ENCODE measurements around the gene RPS27L.
"Not testable (repeated sequence)": the region's sequence is repeated elsewhere in the genome, so short reads cannot be mapped to it uniquely, and the experiment has no call there.

Gene RPS27L

DNA sequence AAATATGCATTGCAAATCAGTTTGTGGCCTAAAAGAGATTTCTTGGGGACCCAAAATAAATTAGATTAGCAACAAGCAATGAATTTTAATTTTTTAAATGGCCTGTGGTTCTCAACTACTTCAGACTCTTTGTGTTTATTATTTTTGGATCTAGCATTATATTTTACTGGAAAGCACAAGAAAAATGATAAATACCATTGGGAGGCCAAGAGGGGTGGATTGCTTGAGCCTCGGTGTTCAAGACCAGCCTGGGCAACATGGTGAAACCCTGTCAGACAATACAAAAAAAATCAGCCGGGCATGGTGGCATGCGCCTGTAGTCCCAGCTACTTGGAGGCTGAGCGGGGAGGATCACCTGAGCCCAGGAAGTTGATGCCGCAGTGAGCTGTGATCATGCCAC, 22.0 kb downstream of the RPS27L start:
- DNase-seq: no peak

GRCh38 chr15:63134245-63134985, 22.9 kb downstream of the RPS27L start:
- no peak for DNase-seq

GRCh38 chr15:63133786-63134185, 23.5 kb downstream of the RPS27L start:
- no peak for DNase-seq

GRCh38 chr15:63126726-63127125, 30.6 kb downstream of the RPS27L start:
- DNase-seq: no peak

DNA sequence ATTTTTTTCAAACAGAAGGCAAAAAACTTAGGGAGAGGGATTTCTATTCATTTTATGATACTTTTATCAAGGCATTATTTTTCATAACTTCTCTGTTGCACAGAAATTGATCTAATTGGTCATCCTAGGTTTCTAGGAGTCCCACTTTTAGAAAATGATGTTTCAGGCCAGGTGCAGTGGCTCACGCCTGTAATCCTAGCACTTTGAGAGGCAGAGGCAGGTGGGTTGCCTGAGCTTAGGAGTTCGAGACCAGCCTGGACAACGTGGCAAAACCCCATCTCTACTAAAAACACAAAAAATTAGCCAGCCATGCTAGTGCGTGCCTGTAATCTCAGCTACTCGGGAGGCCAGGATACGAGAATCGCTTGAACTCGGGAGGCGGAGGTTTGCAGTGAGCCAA, 32.8 kb downstream of the RPS27L start:
- DNase-seq: no peak

DNA sequence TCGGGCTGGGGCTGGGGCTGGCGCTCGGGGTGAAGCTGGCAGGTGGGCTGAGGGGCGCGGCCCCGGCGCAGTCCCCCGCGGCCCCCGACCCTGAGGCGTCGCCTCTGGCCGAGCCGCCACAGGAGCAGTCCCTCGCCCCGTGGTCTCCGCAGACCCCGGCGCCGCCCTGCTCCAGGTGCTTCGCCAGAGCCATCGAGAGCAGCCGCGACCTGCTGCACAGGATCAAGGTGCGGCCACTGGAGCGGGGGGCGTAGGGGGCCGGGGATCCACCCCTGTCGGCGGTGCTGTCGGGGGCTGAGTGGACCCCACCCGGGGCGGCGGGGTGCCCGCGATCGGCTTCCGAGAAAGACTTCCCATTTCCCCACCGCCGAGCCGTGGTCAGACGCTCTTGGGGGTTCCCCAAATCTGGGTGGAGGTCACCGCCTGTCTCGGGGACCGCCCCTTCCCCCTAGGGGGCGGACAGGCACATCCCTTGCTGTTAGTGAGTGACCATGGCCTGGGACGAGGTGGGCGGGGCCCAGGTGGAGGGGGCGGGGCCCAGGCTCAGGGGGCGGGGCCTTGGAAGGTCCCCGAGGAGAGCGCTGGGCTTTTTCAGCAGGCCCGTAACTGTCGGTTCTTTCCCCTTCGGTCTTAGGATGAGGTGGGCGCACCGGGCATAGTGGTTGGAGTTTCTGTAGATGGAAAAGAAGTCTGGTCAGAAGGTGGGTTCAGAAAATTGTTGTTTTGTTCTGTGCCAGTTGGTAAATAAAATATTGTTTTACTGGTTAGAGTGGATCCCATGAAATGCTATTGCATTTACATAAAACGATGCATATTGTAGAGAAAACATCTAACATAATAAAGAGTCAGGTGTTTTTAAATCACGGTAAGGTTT, 35.0 kb downstream of the RPS27L start:
- peak; percentile 80 for DNase-seq

DNA sequence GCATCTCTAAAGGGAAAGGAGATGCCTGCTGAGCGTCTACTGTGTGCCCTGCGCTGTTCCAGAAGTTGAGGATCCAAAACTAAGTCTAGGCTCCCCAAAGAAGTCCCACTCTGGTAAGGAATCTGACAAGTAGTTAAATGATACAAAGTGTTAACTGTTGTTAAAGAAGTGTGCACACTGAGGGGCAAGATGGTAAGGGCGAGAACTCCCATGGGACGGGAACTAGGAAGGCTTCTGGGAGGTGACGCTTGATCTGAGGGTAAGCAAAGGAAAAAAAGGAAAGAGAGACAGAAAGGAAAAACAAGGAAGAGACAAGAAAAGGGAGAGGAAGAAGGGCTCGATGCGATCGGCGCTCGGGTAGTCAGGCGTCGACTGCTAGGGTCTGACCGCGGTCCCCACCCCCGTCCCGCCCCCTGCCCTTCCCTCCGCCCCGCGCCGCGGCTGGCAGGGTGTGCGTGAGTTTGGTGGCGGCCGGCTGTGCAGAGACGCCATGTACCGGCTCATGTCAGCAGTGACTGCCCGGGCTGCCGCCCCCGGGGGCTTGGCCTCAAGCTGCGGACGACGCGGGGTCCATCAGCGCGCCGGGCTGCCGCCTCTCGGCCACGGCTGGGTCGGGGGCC, 35.8 kb downstream of the RPS27L start, which contains the start of gene LACTB:
LACTB (plus strand) TSS at position 480 of the 620 bp plus-strand sequence; CDS start at position 491, 11 bp downstream.
- DNase-seq: peak; percentile 94

- no peak for DNase-seq
Measured at GRCh38 chr15:63118854-63119253, 38.4 kb downstream of the RPS27L start.

DNA sequence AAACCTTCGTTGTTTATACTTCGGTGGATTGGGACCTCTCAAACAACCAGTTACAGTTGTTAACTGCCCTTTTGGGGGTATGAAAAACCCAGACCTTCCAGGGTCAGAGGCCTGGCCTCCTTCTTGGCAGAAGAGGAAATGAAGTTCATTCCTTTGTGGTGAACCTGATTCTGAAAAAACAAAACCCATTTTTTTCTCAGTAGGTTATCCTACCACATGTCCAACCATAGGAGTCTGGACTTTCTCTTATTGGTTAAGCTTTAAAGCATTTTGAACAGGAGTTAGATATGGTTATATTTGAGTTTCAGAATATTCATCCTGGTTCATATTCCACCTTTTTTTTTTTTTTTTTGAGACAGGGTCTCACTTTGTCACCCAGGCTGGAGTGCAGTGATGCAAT, 42.8 kb downstream of the RPS27L start:
- DNase-seq: no peak

DNA sequence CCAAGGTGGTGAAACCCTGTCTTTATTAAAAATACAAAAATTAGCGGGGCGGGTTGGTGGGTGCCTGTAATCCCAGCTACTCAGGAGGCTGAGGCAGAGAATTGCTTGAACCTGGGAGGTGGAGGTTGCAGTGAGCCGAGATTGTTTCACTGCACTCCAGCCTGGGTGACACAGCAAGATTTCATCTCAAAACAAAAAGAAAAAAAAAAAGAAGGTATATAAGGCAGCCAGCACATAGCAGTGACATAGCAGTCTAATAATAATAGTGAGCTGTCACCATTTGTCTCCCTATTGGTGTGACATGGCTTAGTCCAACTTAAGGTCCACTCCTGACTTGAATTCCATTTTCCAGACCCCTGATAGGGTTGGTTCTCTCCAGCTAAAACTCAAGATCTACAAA, 44.4 kb downstream of the RPS27L start:
- no peak for DNase-seq

- DNase-seq: no peak
Measured at GRCh38 chr15:63111481-63111880, 45.8 kb downstream of the RPS27L start.

DNA sequence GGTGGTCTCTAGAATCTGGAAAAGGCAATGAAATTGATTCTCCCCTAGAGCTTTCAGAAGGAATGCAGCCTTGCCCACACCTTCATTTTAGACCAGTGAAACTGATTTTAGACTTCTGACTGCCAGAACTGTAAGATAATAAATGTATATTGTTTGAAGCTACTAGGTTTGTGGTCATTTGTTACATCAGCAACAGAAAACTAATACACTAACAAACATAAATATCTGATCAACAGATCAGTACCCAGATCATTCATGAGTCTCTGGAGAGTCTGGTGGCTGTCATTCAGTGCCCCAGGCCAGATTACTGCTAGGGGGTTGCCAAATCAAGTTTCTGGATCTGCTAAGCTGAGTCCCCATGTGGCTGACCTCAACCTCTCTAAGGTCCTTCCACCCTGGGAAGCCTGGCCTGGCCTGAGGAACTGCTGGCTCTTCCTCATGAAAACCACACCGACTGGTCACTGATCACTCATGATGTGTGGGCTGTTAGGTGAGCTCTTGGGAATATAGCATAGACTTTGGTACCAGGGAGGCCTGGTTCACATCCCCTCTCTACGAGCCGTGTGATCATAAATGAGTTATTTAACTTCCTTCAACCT, 46.8 kb downstream of the RPS27L start:
- DNase-seq: no peak

- no peak for DNase-seq
Measured at GRCh38 chr15:63109920-63110319, 47.4 kb downstream of the RPS27L start.

- no peak for DNase-seq
Measured at GRCh38 chr15:63109498-63109897, 47.8 kb downstream of the RPS27L start.

GRCh38 chr15:63107895-63108546, 49.3 kb downstream of the RPS27L start:
- no peak for DNase-seq

GRCh38 chr15:63105354-63105753, 51.9 kb downstream of the RPS27L start:
- not testable (repeated sequence) for DNase-seq

- DNase-seq: no peak
Measured at GRCh38 chr15:63104727-63105126, 52.5 kb downstream of the RPS27L start.

- DNase-seq: no peak
Measured at GRCh38 chr15:63103416-63103815, 53.9 kb downstream of the RPS27L start.

DNA sequence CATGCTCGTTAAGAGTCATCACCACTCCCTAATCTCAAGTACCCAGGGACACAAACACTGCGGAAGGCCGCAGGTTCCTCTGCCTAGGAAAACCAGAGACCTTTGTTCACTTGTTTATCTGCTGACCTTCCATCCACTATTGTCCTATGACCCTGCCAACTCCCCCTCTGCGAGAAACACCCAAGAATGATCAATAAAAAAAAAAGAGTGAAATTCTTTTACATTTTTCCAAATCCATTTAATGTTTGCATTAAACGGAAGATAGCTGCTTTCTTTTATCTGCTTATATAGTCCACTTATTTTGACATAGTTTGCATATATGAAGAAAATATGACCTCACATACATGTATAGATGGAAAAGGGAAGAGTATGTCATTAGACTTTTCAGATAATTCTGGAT, 57.7 kb downstream of the RPS27L start:
- DNase-seq: not testable (repeated sequence)

GRCh38 chr15:63098901-63099300, 58.4 kb downstream of the RPS27L start:
- not testable (repeated sequence) for DNase-seq

Data from NCI-H69 (cell line).